Heart right ventricle (tissue), 16 donors: ENCODE results near the gene CD8B. TPM values are rescaled to one million over a fixed set of nuclear protein-coding genes. Genes with fewer than 3 reads are reported as not detected.

Experiments used
- ATAC-seq, 8 donors: fragments of 200-7000 bp; cut with Tn5 transposase; one replicate each; pipeline ENCODE4 v1.9.1; 2020; ENCODE audit warnings: mild to moderate bottlenecking in 8 of 8, moderate library complexity in 8 of 8, moderate number of reproducible peaks in 1 of 8
- DNase-seq, 2 donors: peaks; one replicate each; pipeline ENCODE4 v3.0.0-alpha.2; 2020
- H3K27ac ChIP-seq, 10 donors: fragments of 200-600 bp; sonication (generic) in 2 of 10; one replicate each; pipeline versions ENCODE4 v1.5.0 to v1.8.0; 2020 to 2022; ENCODE audit warnings: mild to moderate bottlenecking in 3 of 10
- H3K27me3 ChIP-seq, 7 donors: fragments of 200-600 bp; one replicate each; pipeline ENCODE4 v1.8.0; 2021 to 2022; ENCODE audit warnings: mild to moderate bottlenecking in 2 of 7
- H3K36me3 ChIP-seq, 9 donors: fragments of 200-600 bp; sonication (generic) in 1 of 9; one replicate each; pipeline versions ENCODE4 v1.5.0 to v1.8.0; 2020 to 2022; ENCODE audit warnings: mild to moderate bottlenecking in 2 of 9
- H3K4me1 ChIP-seq, 9 donors: fragments of 200-600 bp; sonication (generic) in 1 of 9; one replicate each; pipeline versions ENCODE4 v1.5.0 to v1.8.0; 2020 to 2022; ENCODE audit warnings: mild to moderate bottlenecking in 4 of 9
- H3K4me3 ChIP-seq, 10 donors: fragments of 200-600 bp; sonication (generic) in 2 of 10; one replicate each; pipeline versions ENCODE4 v1.5.0 to v1.8.0; 2020 to 2022; ENCODE audit warnings: mild to moderate bottlenecking in 7 of 10, moderate library complexity in 2 of 10
- H3K9me3 ChIP-seq, 11 donors: fragments of 200-600 bp in 10 of 11; sonication (generic) in 2 of 11; one replicate each; pipeline versions ENCODE4 v1.5.0 to v1.8.0; 2013 to 2022; ENCODE audit warnings: mild to moderate bottlenecking in 2 of 11, control low read depth in 1 of 11, moderate library complexity in 1 of 11
- CTCF ChIP-seq, 9 donors: fragments of 200-600 bp; sonication (generic) in 2 of 9; IDR thresholded peaks; one replicate each; pipeline versions ENCODE4 v1.5.0 to v1.8.0; 2021 to 2022; ENCODE audit warnings: antibody characterized with exemption in 9 of 9, mild to moderate bottlenecking in 5 of 9, moderate library complexity in 1 of 9
- WGBS, 2 donors: extraction: QIAGEN DNeasy Blood & Tissue Kit; methylation state at CpG; one replicate each; pipeline ENCODE4 v1.1.7; 2013; ENCODE audit warnings: inconsistent platforms in 1 of 2; 5-methylcytosine and 5-hydroxymethylcytosine counted together
- intact Hi-C, 10 donors: fragments of 100-400 bp; cut with DNase I; formaldehyde crosslinking; loops; one replicate each; pipeline versions ENCODE4 v1.11.1 to v1.14.2; 2022
- polyA plus RNA-seq, 2 donors: library from polyadenylated mRNA; stranded (reverse); fragments of 200-250 nt; gene quantifications; one replicate each; pipeline ENCODE4 v1.2.3, GENCODE V29; 2013
- total RNA-seq, 10 donors: library from RNA; stranded (reverse); fragmentation: NEBNext Ultra II Directional in 3 of 10; extraction: Animal tissue kit (Norgen Biotek cat#: 25700) in 3 of 10; gene quantifications; one replicate each; pipeline versions ENCODE4 v1.2.1 to v1.2.4, GENCODE V29; 2021 to 2023
- donor health status: Arrhythmogenic right ventricular cardiomyopathy.
- donor health status: ischemic (EF 13 %, LVEDD 7.1; RV severe dilation, severe dysfunction).
- donor health status: healthy with polysubstance abuse.
- donor health status: DM: no; HTN: yes; CAD: no.
- donor health status: DM: no; HTN: no; CAD: no.
- donor health status: ischemic (EF 25% LVEDD 6.9; RV normal size, moderate dysfunction).
- donor health status: ischemic (EF 25% LVEDD 5.7; RV mildly dilated, moderate dysfunction).
- donor health status: healthy.
- donor health status: DM: yes; HTN: yes; CAD: no.
- donor health status: Ischemic cardiomyopathy.
- donor health status: ischemic (EF 35%, LVEDD 5.7; RV mildly dilated, moderate dysfunction).
- donor health status: nonischemic (EF 11% LVEDD 7.7; RV severe dilation, severe dysfunction).
- donor health status: DM: yes; HTN: yes; CAD: no.
- donor health status: PGD.
- donor health status: ischemic (EF 29% LVEDD 5.4; RV normal size, mild dysfunction).
- donor health status: nonischemic (EF 23%, LVEDD 6.1; RV moderate dilation, normal function).

Gene CD8B
- total and polyA plus RNA-seq, 12 donors = 0.28 to 5.2 (median 0.50) TPM; not detected in 8

GRCh38 chr2:86793752-86794151 is 67.9 kb downstream of the CD8B start:
- 79 to 87% methylated on average over 4 of the region's 4 CpGs for WGBS, 2 donors
- H3K36me3 ChIP-seq = no peaks in the 10 kb centered on the region
- intact Hi-C loops = no loop called here

GRCh38 chr2:86791573-86791972 is 70.1 kb downstream of the CD8B start:
- DNase-seq (no peak), ATAC-seq (no peak)
- Histone ChIP-seq H3K27me3 (peaks cover 11 to 84% (median 63%) of the 10 kb centered on the region in 7 donors), H3K27ac (peak overlapping the region in 1 of 10 donors; percentile 78), H3K4me1 (peaks cover 5 to 45% (median 39%) of the 10 kb centered on the region in 9 donors), H3K36me3 (no peaks in the 10 kb centered on the region), H3K9me3 (peaks cover 0 to 16% (median 5%) of the 10 kb centered on the region in 11 donors), H3K4me3 (peak overlapping the region in 3 of 10 donors; percentile 16 to 50 (median 30))
- WGBS, 2 donors = 57 to 63% methylated on average over 7 of the region's 7 CpGs
- intact Hi-C loops = no loop called here
- no peak for TF ChIP-seq CTCF (IDR thresholded peaks at IDR 0.05)

More at GRCh38 chr2:86793752-86794151, 67.9 kb downstream of the CD8B start:
- H3K4me1 ChIP-seq = peaks cover 3 to 30% (median 26%) of the 10 kb centered on the region in 9 donors
- peaks cover 11 to 69% (median 60%) of the 10 kb centered on the region in 7 donors for H3K27me3 ChIP-seq
- TF ChIP-seq CTCF (IDR thresholded peaks at IDR 0.05) = no peak
- H3K9me3 ChIP-seq = peaks cover 0 to 26% (median 14%) of the 10 kb centered on the region in 11 donors
- peak overlapping the region in 1 of 10 donors; percentile 54 for H3K27ac ChIP-seq
- DNase-seq (no peak), ATAC-seq (no peak)
- H3K4me3 ChIP-seq = no peak overlapping the region

- H3K4me1 ChIP-seq = peaks cover 5 to 45% (median 39%) of the 10 kb centered on the region in 9 donors
- TF ChIP-seq CTCF (IDR thresholded peaks at IDR 0.05) = no peak
- H3K27ac ChIP-seq = peak within 1 kb of the TSS in 1 of 10 donors; percentile 78
Observed at GRCh38 chr2:86790676-86791572, 70.8 kb downstream of the CD8B start, which contains the start of gene CD8A. Gene CD8A, minus strand, starts transcription at chr2:86790913. Its CDS starts 88 bp downstream, at chr2:86790825.

GRCh38 chr2:86790134-86790675 is 71.5 kb downstream of the CD8B start:
- peak overlapping the region in 8 of 10 donors; percentile 16 to 50 (median 30) for H3K4me3 ChIP-seq
- H3K36me3 ChIP-seq = no peaks in the 10 kb centered on the region
- peaks cover 5 to 45% (median 39%) of the 10 kb centered on the region in 9 donors for H3K4me1 ChIP-seq
- H3K27me3 ChIP-seq = peaks cover 11 to 79% (median 63%) of the 10 kb centered on the region in 7 donors
- no peak for TF ChIP-seq CTCF (IDR thresholded peaks at IDR 0.05)
- intact Hi-C loops = no loop called here
- WGBS, 2 donors = 5 to 8% methylated on average over 39 to 40 of the region's 40 CpGs
- H3K9me3 ChIP-seq = peaks cover 0 to 3% (median 0%) of the 10 kb centered on the region in 11 donors
- ATAC-seq = no peak
- no peak for DNase-seq
- H3K27ac ChIP-seq = peak overlapping the region in 1 of 10 donors; percentile 78

More at GRCh38 chr2:86790676-86791572, 70.8 kb downstream of the CD8B start, which contains the start of gene CD8A:
- WGBS, 2 donors = 11 to 14% methylated on average over 57 of the region's 57 CpGs
- intact Hi-C loops = no loop called here
- peak in 1 of 8 donors; percentile 20 for ATAC-seq
- H3K4me3 ChIP-seq = peak within 1 kb of the TSS in 9 of 10 donors; percentile 14 to 50 (median 30)
- H3K27me3 ChIP-seq = peaks cover 11 to 84% (median 63%) of the 10 kb centered on the region in 7 donors
- H3K36me3 ChIP-seq = no peaks in the 10 kb centered on the region
- no peak for DNase-seq
- H3K9me3 ChIP-seq = peaks cover 0 to 10% (median 0%) of the 10 kb centered on the region in 11 donors
